ENCODE results near the gene SPAG17. TPM values are rescaled to one million over a fixed set of nuclear protein-coding genes. Genes with fewer than 3 reads are reported as not detected.

SPAG17 gene
- total and polyA plus RNA-seq, 2 experiments from 2014 or later: 1.0 to 1.1 TPM

GRCh38 chr1:118101515-118101844 lies 83.5 kb downstream of the SPAG17 start:
- TF ChIP-seq REST (IDR thresholded peaks at IDR 0.05; ENCODE audit: unreplicated experiment) (no peak), EZH2phosphoT487 (IDR thresholded peaks at IDR 0.05; ENCODE audit: unreplicated experiment) (no peak), ZNF331 (CRISPR knock-in tag; IDR thresholded peaks at IDR 0.05; ENCODE audit: low read depth) (no peak), ZNF462 (CRISPR knock-in tag; IDR thresholded peaks at IDR 0.05) (no peak), EZH2 (IDR thresholded peaks at IDR 0.05; ENCODE audit: low read depth, unreplicated experiment) (no peak)
- Histone ChIP-seq H3K79me2 (replicated peaks; ENCODE audit: insufficient read depth) (no peaks in the 10 kb centered on the region), H3K27me3 (ENCODE audit: insufficient read depth) (no peaks in the 10 kb centered on the region), H3F3A (replicated peaks; ENCODE audit: low read depth) (no peaks in the 10 kb centered on the region), H3K9me2 (ENCODE audit: insufficient read depth) (peaks cover 13% of the 10 kb centered on the region; the same call in 1 of the 2 replicates), H3K4me2 (0 out of 2 replicates have a peak overlapping the region, but pooled peaks have one; percentile 12), H3K27ac (ENCODE audit: low read depth) (no peak overlapping the region), H4K20me1 (replicated peaks; ENCODE audit: insufficient read depth) (no peaks in the 10 kb centered on the region), H3K4me3 (no peak overlapping the region), H3K4me1 (ENCODE audit: insufficient read depth) (0 out of 2 replicates have a peak, but pooled peaks cover 15% of the 10 kb centered on the region), H3K36me3 (ENCODE audit: insufficient read depth) (no peaks in the 10 kb centered on the region), H2AFZ (peak overlapping the region; percentile 76; the same call in 1 of the 2 replicates)
- Mint-ChIP-seq H3K36me3 (ENCODE audit: low read depth) (no peaks in the 10 kb centered on the region), H3K27ac (no peak overlapping the region), H3K4me3 (no peak overlapping the region), H3K9me3 (no peaks in the 10 kb centered on the region), H3K4me1 (peaks cover 6% of the 10 kb centered on the region; the same call in 2 of the 3 replicates), H3K27me3 (ENCODE audit: insufficient read depth, low read depth, poor library complexity) (no peaks in the 10 kb centered on the region)
- DNase-seq (ENCODE audit: low spot score) (no peak), ATAC-seq (no peak)
